Measurements from ENCODE around the gene ANKRD33.

Gene ANKRD33

DNA sequence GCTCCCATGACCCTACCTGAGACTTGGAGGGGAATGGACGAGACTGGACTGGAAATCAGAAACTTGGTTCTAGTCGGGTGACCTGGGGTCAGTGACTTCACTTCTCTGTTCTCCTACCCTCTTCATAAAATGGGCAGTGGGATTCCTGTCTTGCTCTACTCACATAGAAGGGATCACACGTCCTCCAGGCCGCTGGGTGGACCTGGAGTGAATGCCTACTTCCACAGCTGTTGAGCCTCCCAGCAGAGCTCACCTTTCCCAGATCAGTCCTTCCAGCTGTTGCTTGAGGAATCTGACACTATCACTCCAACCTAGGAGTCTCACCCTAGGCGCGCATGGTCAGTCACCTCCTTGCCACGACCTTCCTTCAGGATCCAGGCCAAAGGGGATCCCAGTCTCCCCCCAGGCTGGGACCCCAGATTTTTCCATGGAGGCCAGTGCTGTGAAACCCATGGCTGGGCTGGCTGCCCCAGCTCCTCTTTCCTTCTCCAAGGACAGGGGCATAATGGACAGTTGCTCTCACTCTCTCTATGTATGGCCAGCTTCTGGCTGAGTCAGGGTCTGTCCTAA lies 20.0 kb downstream of the ANKRD33 start:
- Histone ChIP-seq H3K79me2 (ENCODE audit: low read length) (no peaks in the 10 kb centered on the region), H3K9me2 (replicated peaks; ENCODE audit: insufficient read depth, low read length) (no peaks in the 10 kb centered on the region), H2AFZ (ENCODE audit: low read length) (no peak overlapping the region), H3K36me3 (replicated peaks; ENCODE audit: insufficient read depth, low read length) (no peaks in the 10 kb centered on the region), H3K4me3 (ENCODE audit: low read length) (no peak overlapping the region), H3K4me2 (ENCODE audit: low read depth, low read length) (no peak overlapping the region), H3K27ac (ENCODE audit: low read length) (no peak overlapping the region), H4K20me1 (ENCODE audit: insufficient read depth, low read length) (no peaks in the 10 kb centered on the region), H3K4me1 (ENCODE audit: low read length) (no peaks in the 10 kb centered on the region), H3K9me3 (replicated peaks; ENCODE audit: insufficient read depth, low read length) (no peaks in the 10 kb centered on the region), H3F3A (ENCODE audit: insufficient read depth, low read length) (no peaks in the 10 kb centered on the region), H3K27me3 (replicated peaks; ENCODE audit: insufficient read depth, low read length) (peaks cover 14% of the 10 kb centered on the region), H3K9ac (ENCODE audit: low read length) (no peak overlapping the region)
- no peak for TF ChIP-seq EZH2 (optimal IDR thresholded peaks at IDR 0.05; ENCODE audit: low read depth, low read length)
- TF ChIP-seq EZH2phosphoT487 (IDR thresholded peaks at IDR 0.05; ENCODE audit: low read length): no peak
- TF ChIP-seq, protein P1, sequence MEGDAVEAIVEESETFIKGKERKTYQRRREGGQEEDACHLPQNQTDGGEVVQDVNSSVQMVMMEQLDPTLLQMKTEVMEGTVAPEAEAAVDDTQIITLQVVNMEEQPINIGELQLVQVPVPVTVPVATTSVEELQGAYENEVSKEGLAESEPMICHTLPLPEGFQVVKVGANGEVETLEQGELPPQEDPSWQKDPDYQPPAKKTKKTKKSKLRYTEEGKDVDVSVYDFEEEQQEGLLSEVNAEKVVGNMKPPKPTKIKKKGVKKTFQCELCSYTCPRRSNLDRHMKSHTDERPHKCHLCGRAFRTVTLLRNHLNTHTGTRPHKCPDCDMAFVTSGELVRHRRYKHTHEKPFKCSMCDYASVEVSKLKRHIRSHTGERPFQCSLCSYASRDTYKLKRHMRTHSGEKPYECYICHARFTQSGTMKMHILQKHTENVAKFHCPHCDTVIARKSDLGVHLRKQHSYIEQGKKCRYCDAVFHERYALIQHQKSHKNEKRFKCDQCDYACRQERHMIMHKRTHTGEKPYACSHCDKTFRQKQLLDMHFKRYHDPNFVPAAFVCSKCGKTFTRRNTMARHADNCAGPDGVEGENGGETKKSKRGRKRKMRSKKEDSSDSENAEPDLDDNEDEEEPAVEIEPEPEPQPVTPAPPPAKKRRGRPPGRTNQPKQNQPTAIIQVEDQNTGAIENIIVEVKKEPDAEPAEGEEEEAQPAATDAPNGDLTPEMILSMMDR (IDR thresholded peaks at IDR 0.05; ENCODE audit: low read length): no peak
- DNase-seq: no peak

DNA sequence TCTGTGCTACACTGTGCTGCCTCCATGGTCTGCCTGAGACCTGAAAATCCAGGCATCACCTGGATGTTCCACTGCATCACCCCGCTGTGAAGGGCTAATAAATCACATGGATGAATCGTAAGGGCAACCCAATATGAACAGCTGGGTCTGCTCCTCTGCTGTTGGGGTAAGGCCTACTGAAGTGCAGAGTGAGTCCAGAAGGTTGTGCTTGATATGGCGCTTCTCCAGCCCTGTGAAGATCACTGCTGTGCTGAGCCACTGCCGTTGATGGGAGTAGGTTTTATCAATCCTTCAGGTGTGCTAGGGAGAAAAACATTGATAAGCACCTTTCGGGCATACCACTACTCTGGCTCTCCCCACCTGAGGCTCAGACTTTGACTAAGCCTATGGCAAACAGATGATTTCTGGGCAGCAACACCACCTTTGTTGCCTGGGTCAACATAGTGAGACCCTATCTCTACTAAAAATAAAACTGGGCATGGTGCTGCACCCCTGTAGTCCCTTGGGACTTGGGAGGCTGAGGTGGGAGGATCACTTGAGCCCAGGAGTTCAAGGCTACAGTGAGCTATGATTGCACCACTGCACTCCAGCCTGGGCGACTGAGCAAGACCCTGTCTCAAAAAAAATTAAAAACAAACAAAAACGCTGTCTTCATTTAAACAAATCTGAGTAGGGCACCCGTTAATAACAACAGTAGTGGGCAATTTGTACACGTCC lies 21.1 kb downstream of the ANKRD33 start:
- no peaks in the 10 kb centered on the region for H3K36me3 ChIP-seq (replicated peaks; ENCODE audit: insufficient read depth, low read length)
- H3F3A ChIP-seq (ENCODE audit: insufficient read depth, low read length): no peaks in the 10 kb centered on the region
- H3K27me3 ChIP-seq (replicated peaks; ENCODE audit: insufficient read depth, low read length): peaks cover 14% of the 10 kb centered on the region
- no peaks in the 10 kb centered on the region for H3K9me3 ChIP-seq (replicated peaks; ENCODE audit: insufficient read depth, low read length)
- no peak overlapping the region for H3K4me3 ChIP-seq (ENCODE audit: low read length)
- H3K27ac ChIP-seq (ENCODE audit: low read length): no peak overlapping the region
- no peak for DNase-seq
- no peaks in the 10 kb centered on the region for H4K20me1 ChIP-seq (ENCODE audit: insufficient read depth, low read length)
- no peaks in the 10 kb centered on the region for H3K79me2 ChIP-seq (ENCODE audit: low read length)
- no peak overlapping the region for H3K9ac ChIP-seq (ENCODE audit: low read length)
- no peaks in the 10 kb centered on the region for H3K4me1 ChIP-seq (ENCODE audit: low read length)
- H2AFZ ChIP-seq (ENCODE audit: low read length): no peak overlapping the region
- no peak overlapping the region for H3K4me2 ChIP-seq (ENCODE audit: low read depth, low read length)
- no peak for TF ChIP-seq EZH2 (optimal IDR thresholded peaks at IDR 0.05; ENCODE audit: low read depth, low read length)
- H3K9me2 ChIP-seq (replicated peaks; ENCODE audit: insufficient read depth, low read length): no peaks in the 10 kb centered on the region

DNA sequence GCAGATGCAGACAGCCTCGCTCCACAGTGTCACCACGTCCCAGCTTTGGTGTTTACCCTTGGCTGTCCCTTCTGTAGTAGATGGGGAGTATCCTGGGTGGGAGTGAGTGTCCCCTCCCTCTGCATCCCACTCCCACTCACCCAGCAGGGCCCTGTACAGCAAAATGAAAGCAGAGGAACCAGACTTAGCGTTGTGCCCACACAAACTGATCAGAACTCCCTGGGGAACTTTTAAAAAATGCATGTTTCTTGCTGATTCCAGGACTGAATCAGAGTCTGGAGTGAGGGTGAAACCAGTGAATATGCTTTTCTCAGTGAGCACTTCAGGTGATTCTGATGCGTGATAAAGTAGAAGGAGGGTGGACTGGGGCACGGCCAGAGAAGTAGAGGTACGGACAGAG lies 22.3 kb downstream of the ANKRD33 start:
- H3K9ac ChIP-seq (ENCODE audit: low read length): no peak overlapping the region

More for the DNA sequence above, 22.3 kb downstream of the ANKRD33 start:
- H3K27ac ChIP-seq (ENCODE audit: low read length): no peak overlapping the region
- H3K4me3 ChIP-seq (ENCODE audit: low read length): no peak overlapping the region
- no peaks in the 10 kb centered on the region for H3K9me2 ChIP-seq (replicated peaks; ENCODE audit: insufficient read depth, low read length)
- H3F3A ChIP-seq (ENCODE audit: insufficient read depth, low read length): no peaks in the 10 kb centered on the region
- H4K20me1 ChIP-seq (ENCODE audit: insufficient read depth, low read length): no peaks in the 10 kb centered on the region
- no peaks in the 10 kb centered on the region for H3K9me3 ChIP-seq (replicated peaks; ENCODE audit: insufficient read depth, low read length)
- H3K4me2 ChIP-seq (ENCODE audit: low read depth, low read length): no peak overlapping the region
- DNase-seq: no peak
- H3K4me1 ChIP-seq (ENCODE audit: low read length): no peaks in the 10 kb centered on the region
- no peaks in the 10 kb centered on the region for H3K79me2 ChIP-seq (ENCODE audit: low read length)
- TF ChIP-seq EZH2phosphoT487 (IDR thresholded peaks at IDR 0.05; ENCODE audit: low read length) (no peak), EZH2 (optimal IDR thresholded peaks at IDR 0.05; ENCODE audit: low read depth, low read length) (no peak)
- TF ChIP-seq, protein P1 (IDR thresholded peaks at IDR 0.05; ENCODE audit: low read length): no peak
- no peak overlapping the region for H2AFZ ChIP-seq (ENCODE audit: low read length)
- peaks cover 14% of the 10 kb centered on the region for H3K27me3 ChIP-seq (replicated peaks; ENCODE audit: insufficient read depth, low read length)
- no peaks in the 10 kb centered on the region for H3K36me3 ChIP-seq (replicated peaks; ENCODE audit: insufficient read depth, low read length)
